Measurements from ENCODE around the gene UNK.

DNA sequence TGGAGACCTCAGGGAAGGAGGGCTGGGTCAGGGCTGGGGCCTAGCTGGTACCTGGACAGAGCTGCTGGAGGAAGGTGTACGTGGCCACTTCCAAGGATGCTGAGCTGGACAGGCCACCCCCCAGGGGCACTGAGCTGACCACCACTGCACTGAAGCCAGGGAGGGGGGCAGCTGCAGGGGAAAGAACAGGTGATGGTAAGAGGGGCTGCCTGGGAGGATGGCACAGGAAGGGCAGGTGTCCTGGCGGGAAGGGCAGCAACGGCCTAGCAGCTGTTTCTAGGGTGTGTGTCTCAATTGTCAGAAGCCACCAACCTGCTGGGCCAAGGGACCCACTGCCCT lies 21.4 kb upstream of the UNK start:
- no peak for TF ChIP-seq TCF7L2 (IDR thresholded peaks at IDR 0.05; ENCODE audit: low read depth, low read length)
- no peak for TF ChIP-seq CTCF (IDR thresholded peaks at IDR 0.05)

Data from Panc1 (cell line).